Activated T-cell treated with anti-CD3 and anti-CD28 coated beads, Interleukin-2, amount 50 U/mL, for 4 hours (primary cell): ENCODE measurements around the gene TALDO1. TPM values are rescaled to one million over a fixed set of nuclear protein-coding genes. Genes with fewer than 3 reads are reported as not detected.

Source experiments
- ATAC-seq, 2 donors: fragments of 200-7000 bp; cut with Tn5 transposase; one replicate each; pipeline ENCODE4 v1.10.0; 2021
- DNase-seq: peaks from one replicate; pipeline ENCODE4 v3.0.0-alpha.2; 2020
- H3K27me3 Mint-ChIP-seq: one replicate; pipeline ENCODE4 v1.8.0; 2021; ENCODE audit warnings: low read depth, mixed read lengths
- H3K36me3 Mint-ChIP-seq: one replicate; pipeline ENCODE4 v1.8.0; 2022; ENCODE audit warnings: mixed read lengths; ENCODE audit not compliant: insufficient read depth
- H3K4me1 Mint-ChIP-seq: one replicate; pipeline ENCODE4 v1.8.0; 2021; ENCODE audit warnings: low read depth, mixed read lengths
- H3K4me3 Mint-ChIP-seq: one replicate; pipeline ENCODE4 v1.8.0; 2021; ENCODE audit warnings: mild to moderate bottlenecking, moderate library complexity, mixed read lengths
- H3K9me3 Mint-ChIP-seq: one replicate; pipeline ENCODE4 v1.8.0; 2021; ENCODE audit warnings: mixed read lengths
- total RNA-seq, 3 donors: library from RNA; stranded (reverse); gene quantifications; one replicate each; pipeline ENCODE4 v1.2.1, GENCODE V29; 2021

The TALDO1 gene
- total RNA-seq, 3 donors from 2014 or later = 281 to 316 (median 313) TPM

DNA sequence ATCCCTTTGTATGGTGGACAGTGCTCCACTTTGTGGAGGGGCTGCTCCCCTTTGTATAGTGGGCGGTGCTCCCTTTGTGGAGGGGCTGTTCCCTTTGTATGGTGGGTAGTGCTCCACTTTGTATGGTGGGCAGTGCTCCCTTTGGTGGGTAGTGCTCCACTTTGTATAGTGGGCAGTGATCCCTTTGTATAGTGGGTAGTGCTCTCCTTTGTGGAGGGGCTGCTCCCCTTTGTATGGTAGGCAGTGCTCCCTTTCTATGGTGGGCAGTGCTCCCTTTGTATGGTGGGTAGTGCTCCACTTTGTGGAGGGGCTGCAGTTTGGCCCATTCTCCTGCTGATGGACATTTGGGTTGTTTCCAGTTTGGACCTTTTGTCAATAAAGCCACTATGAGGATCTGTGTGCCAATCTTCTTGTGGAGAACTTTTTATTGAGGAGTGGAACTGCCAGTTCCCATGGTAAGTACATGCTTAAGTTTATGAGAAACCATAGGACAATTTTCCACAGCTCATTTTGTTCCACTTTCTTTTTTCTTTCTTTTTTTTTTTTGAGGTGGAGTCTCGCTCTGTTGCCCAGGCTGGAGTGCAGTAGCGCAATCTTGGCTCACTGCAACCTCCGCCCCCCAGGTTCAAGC is 4.6 kb upstream of the TALDO1 start:
- H3K9me3 Mint-ChIP-seq = no peaks in the 10 kb centered on the region

GRCh38 chr11:745428-745827 is 1.8 kb upstream of the TALDO1 start:
- H3K36me3 Mint-ChIP-seq = no peaks in the 10 kb centered on the region
- no peak for ATAC-seq
- no peaks in the 10 kb centered on the region for H3K9me3 Mint-ChIP-seq
- H3K4me3 Mint-ChIP-seq = no peak overlapping the region
- no peak for DNase-seq
- H3K4me1 Mint-ChIP-seq = peaks cover 14% of the 10 kb centered on the region
- H3K27me3 Mint-ChIP-seq = no peaks in the 10 kb centered on the region

More for the DNA sequence above, 4.6 kb upstream of the TALDO1 start:
- no peaks in the 10 kb centered on the region for H3K27me3 Mint-ChIP-seq
- no peaks in the 10 kb centered on the region for H3K36me3 Mint-ChIP-seq
- ATAC-seq (no peak), DNase-seq (no peak)
- H3K4me3 Mint-ChIP-seq = no peak overlapping the region
- H3K4me1 Mint-ChIP-seq = peaks cover 8% of the 10 kb centered on the region

DNA sequence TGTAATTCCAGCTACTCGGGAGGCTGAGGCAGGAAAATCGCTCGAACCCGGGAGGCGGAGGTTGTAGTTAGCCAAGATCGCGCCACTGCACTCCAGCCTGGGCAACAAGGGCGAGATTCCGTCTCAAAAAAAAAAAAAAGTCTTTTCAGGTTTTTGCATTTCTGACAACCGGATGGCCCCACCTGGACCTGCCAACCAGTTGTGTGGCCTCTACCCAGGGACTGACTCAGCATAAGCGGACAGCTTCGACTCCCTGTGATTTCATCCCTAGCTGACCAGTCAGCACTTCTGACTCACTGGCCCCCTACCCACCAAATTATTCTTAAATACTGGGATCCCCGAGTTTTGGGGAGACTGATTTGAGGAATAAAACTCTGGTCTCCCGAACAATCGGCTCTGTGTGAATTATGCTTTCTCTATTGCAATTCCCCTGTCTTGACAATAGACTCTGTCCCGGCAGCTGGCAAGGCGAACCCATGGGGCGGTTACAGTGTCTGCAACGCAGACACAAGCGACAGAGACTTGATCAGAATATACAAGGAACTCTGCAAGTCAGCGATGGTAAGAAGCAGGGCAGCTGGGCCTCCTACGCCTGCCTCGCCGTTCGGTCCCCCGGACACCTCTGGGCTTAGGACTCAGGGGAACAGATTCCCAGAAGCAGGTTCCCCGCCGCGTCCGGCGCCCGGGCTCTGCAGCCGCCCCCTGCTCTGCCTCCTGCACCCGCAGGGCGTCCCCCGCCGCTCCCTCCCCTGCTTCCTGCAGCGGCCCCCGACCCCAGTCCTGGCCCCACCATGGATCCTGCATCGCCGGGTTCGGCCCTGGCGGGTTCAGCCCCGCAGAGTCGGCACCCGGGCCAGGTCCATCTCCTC is 741 bp upstream of the TALDO1 start:
- DNase-seq (no peak), ATAC-seq (peak; percentile 34 to 46)
- peak overlapping the region; percentile 81 for H3K4me3 Mint-ChIP-seq
- no peaks in the 10 kb centered on the region for H3K9me3 Mint-ChIP-seq
- no peaks in the 10 kb centered on the region for H3K36me3 Mint-ChIP-seq
- peaks cover 14% of the 10 kb centered on the region for H3K4me1 Mint-ChIP-seq
- no peaks in the 10 kb centered on the region for H3K27me3 Mint-ChIP-seq

DNA sequence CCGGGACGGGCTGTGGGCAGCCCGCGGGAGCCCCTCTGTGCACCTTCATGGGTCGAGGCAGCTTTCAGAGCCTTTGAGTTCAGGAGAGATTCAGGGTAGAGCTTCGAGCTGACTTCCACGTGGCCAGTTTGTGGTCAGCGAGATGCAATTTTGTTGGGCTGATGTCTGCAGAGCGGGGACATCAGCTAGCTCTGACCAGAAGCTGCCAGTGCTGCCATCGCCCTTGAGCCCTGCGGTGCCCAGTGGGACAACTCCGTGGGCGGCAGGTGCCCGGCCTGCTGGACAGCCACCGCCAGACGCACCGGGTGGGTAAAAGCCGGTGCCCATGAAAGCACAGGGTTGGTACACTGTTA is 719 bp downstream of the TALDO1 start:
- Mint-ChIP-seq H3K4me3 (peak overlapping the region; percentile 81), H3K4me1 (peaks cover 14% of the 10 kb centered on the region)
- ATAC-seq = peak; percentile 13

GRCh38 chr11:749731-750130 is 2.5 kb downstream of the TALDO1 start:
- ATAC-seq (no peak), DNase-seq (no peak)
- no peaks in the 10 kb centered on the region for H3K36me3 Mint-ChIP-seq
- no peaks in the 10 kb centered on the region for H3K9me3 Mint-ChIP-seq
- H3K4me1 Mint-ChIP-seq = peaks cover 14% of the 10 kb centered on the region
- H3K4me3 Mint-ChIP-seq = peak overlapping the region; percentile 66
- H3K27me3 Mint-ChIP-seq = no peaks in the 10 kb centered on the region

More for the DNA sequence above, 719 bp downstream of the TALDO1 start:
- DNase-seq = no peak
- Mint-ChIP-seq H3K27me3 (no peaks in the 10 kb centered on the region), H3K9me3 (no peaks in the 10 kb centered on the region), H3K36me3 (no peaks in the 10 kb centered on the region)

GRCh38 chr11:760236-760635 is 13.0 kb downstream of the TALDO1 start:
- no peak overlapping the region for H3K4me3 Mint-ChIP-seq
- no peaks in the 10 kb centered on the region for H3K4me1 Mint-ChIP-seq
- no peak for DNase-seq
- ATAC-seq = no peak
- H3K36me3 Mint-ChIP-seq = peaks cover 19% of the 10 kb centered on the region
- H3K27me3 Mint-ChIP-seq = no peaks in the 10 kb centered on the region
- H3K9me3 Mint-ChIP-seq = no peaks in the 10 kb centered on the region

- Mint-ChIP-seq H3K4me3 (no peak overlapping the region), H3K9me3 (no peaks in the 10 kb centered on the region), H3K4me1 (no peaks in the 10 kb centered on the region), H3K36me3 (peaks cover 19% of the 10 kb centered on the region), H3K27me3 (no peaks in the 10 kb centered on the region)
- DNase-seq = no peak
- ATAC-seq = no peak
Observed at GRCh38 chr11:761526-762108, 14.4 kb downstream of the TALDO1 start.

DNA sequence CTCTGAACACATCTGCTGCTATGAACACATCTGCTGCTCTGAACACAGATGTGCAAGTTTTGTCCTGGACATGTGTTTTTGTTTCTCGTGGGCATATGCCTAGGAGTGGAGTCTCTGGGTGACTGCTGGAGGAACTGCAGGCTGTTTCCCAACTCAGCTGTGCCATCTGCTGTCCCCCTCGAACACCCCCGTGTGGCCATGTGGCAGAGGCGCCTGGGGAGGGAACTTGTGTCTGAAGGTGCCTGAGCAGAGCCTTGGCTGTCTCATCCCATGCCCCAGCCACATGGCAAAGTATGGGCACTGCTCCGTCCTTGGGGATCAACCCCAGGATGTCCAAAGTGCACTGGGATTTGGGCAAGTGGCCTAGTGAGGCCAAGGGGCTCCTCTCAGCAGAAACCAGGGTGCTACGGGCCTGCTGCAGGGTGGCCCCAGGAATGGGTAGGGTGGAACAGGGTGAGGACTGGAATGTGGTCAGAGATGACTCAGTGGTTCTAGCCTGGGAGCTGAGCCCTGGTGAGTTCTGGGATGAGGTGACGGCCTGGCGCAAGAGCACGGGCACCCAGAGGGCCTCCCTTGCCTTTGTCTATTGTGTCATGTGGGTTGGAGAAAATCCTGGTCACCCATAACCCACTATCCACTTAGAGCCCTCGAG is 15.3 kb downstream of the TALDO1 start:
- no peaks in the 10 kb centered on the region for H3K9me3 Mint-ChIP-seq
- no peaks in the 10 kb centered on the region for H3K4me1 Mint-ChIP-seq
- DNase-seq (no peak), ATAC-seq (no peak)
- no peak overlapping the region for H3K4me3 Mint-ChIP-seq
- peaks cover 14% of the 10 kb centered on the region for H3K36me3 Mint-ChIP-seq
- H3K27me3 Mint-ChIP-seq = no peaks in the 10 kb centered on the region

- no peaks in the 10 kb centered on the region for H3K9me3 Mint-ChIP-seq
- no peaks in the 10 kb centered on the region for H3K4me1 Mint-ChIP-seq
- H3K36me3 Mint-ChIP-seq = peaks cover 14% of the 10 kb centered on the region
- ATAC-seq (no peak), DNase-seq (no peak)
- H3K4me3 Mint-ChIP-seq = no peak overlapping the region
- no peaks in the 10 kb centered on the region for H3K27me3 Mint-ChIP-seq
Observed at GRCh38 chr11:763073-763463, 15.8 kb downstream of the TALDO1 start.

DNA sequence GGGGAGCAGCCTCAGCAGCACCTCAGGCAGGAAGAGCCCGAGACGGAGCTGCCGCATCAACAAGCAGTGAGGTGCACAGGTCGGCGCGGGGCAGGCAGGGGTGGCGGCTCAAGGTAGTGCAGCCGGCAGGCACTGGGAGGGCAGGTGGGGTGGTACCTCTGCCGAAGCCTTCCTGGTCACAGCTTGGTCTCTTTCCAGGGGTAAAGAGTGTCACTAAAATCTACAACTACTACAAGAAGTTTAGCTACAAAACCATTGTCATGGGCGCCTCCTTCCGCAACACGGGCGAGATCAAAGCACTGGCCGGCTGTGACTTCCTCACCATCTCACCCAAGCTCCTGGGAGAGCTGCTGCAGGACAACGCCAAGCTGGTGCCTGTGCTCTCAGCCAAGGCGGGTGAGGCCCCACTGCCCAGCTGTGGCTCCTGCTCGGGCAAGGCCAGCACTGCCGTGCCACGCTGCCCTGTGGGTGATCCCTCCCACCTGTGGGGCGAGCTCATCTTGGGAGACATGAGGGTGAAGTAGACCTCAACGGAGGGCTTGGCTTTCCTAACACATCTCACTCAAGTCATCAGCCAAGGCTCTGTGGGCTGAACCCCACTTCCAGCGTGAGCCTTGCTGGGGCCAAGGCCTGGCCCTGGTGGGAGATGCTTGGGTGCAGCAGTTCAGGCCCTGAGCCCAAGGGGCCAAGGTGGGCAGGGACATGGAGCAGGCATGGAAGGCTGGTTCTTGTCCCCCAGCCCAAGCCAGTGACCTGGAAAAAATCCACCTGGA is 16.5 kb downstream of the TALDO1 start:
- H3K36me3 Mint-ChIP-seq = peaks cover 14% of the 10 kb centered on the region
- no peak for ATAC-seq
- no peak overlapping the region for H3K4me3 Mint-ChIP-seq
- H3K9me3 Mint-ChIP-seq = no peaks in the 10 kb centered on the region
- no peak for DNase-seq
- H3K4me1 Mint-ChIP-seq = no peaks in the 10 kb centered on the region
- no peaks in the 10 kb centered on the region for H3K27me3 Mint-ChIP-seq

- H3K4me3 Mint-ChIP-seq = no peak overlapping the region
- DNase-seq (no peak), ATAC-seq (no peak)
- no peaks in the 10 kb centered on the region for H3K4me1 Mint-ChIP-seq
- H3K9me3 Mint-ChIP-seq = no peaks in the 10 kb centered on the region
- no peaks in the 10 kb centered on the region for H3K27me3 Mint-ChIP-seq
- peaks cover 14% of the 10 kb centered on the region for H3K36me3 Mint-ChIP-seq
Observed at GRCh38 chr11:764322-765024, 17.2 kb downstream of the TALDO1 start.

GRCh38 chr11:765025-765801 is 17.9 kb downstream of the TALDO1 start:
- Mint-ChIP-seq H3K4me1 (no peaks in the 10 kb centered on the region), H3K4me3 (no peak overlapping the region), H3K36me3 (peaks cover 11% of the 10 kb centered on the region), H3K9me3 (no peaks in the 10 kb centered on the region), H3K27me3 (no peaks in the 10 kb centered on the region)
- ATAC-seq = peak; percentile 64 to 73
- peak; percentile 59 for DNase-seq

- Mint-ChIP-seq H3K36me3 (peaks cover 10% of the 10 kb centered on the region), H3K4me3 (no peak overlapping the region), H3K4me1 (no peaks in the 10 kb centered on the region), H3K9me3 (no peaks in the 10 kb centered on the region), H3K27me3 (no peaks in the 10 kb centered on the region)
- no peak for DNase-seq
- ATAC-seq = no peak
Observed at GRCh38 chr11:765802-766091, 18.5 kb downstream of the TALDO1 start.
